HepG2 (cell line): Measurements from ENCODE around the gene AZU1. TPM values are rescaled to one million over a fixed set of nuclear protein-coding genes. Genes with fewer than 3 reads are reported as not detected.

Experiments used
- ATAC-seq: fragments of 200-7000 bp; cut with Tn5 transposase; 3 replicates; pipeline ENCODE4 v1.9.1; 2020; ENCODE audit warnings: mild to moderate bottlenecking, moderate library complexity
- BruUV-seq: library from RNA; stranded (reverse); fragments of 400-500 nt; replicated peaks from 2 replicates; lab custom pipeline; 2021; lab: Mats Ljungman, UMichigan
- CTCF ChIA-PET: fragments of 300-600 bp; formaldehyde crosslinking; extraction: SDS; loops from one replicate; lab custom pipeline; 2021; ENCODE audit warnings: low total read pairs, inconsistent platforms, low intra/inter-chr PET ratio; lab: Yijun Ruan, JAX
- POLR2A ChIA-PET: fragments of 350-600 bp; sonication (Branson Sonifier 250); formaldehyde crosslinking; loops from one replicate; lab custom pipeline; 2020; ENCODE audit warnings: antibody characterized with exemption, inconsistent platforms; lab: Yijun Ruan, JAX
- DNase-seq: peaks from one replicate; pipeline ENCODE4 v3.0.0-alpha.2; 2015; ENCODE audit warnings: low spot score
- FAIRE-seq: peaks from 3 replicates; lab custom pipeline; 2011; peaks lifted over from hg19 to GRCh38; lab: Jason Lieb, UNC
- H2AFZ ChIP-seq: one replicate; pipeline ENCODE4 v1.6.1; 2011; ENCODE audit warnings: low read length, inconsistent platforms
- H3K27ac ChIP-seq: fragments of 300-600 bp; 3 replicates; pipeline ENCODE4 v1.8.0; 2011; ENCODE audit warnings: mixed run types, mild to moderate bottlenecking, mixed read lengths, low read length, inconsistent platforms; ENCODE audit not compliant: insufficient read depth; ENCODE audit errors: extremely low read length
- H3K27me3 ChIP-seq, 2 experiments: fragments of 200-600 bp in 1 of 2; 2 replicates in 1 of 2; 3 replicates in 1 of 2; pipeline versions ENCODE4 v1.6.0 to v1.8.0; 2011; ENCODE audit warnings: low read length in 2 of 2, mild to moderate bottlenecking in 2 of 2, moderate library complexity in 2 of 2, inconsistent platforms in 1 of 2; ENCODE audit not compliant: insufficient read depth in 2 of 2, control insufficient read depth in 1 of 2
- H3K36me3 ChIP-seq, 2 experiments: fragments of 200-600 bp in 1 of 2; replicated peaks in 1 of 2; 2 replicates in 1 of 2; 3 replicates in 1 of 2; pipeline versions ENCODE4 v1.5.1 to v1.8.0; 2011; ENCODE audit warnings: low read length in 2 of 2, inconsistent platforms in 1 of 2; ENCODE audit not compliant: insufficient read depth in 2 of 2, control insufficient read depth in 1 of 2
- H3K4me1 ChIP-seq: 2 replicates; pipeline ENCODE4 v1.5.1; 2012; ENCODE audit warnings: low read length, inconsistent platforms; ENCODE audit not compliant: insufficient read depth
- H3K4me2 ChIP-seq: 2 replicates; pipeline ENCODE4 v1.6.0; 2011; ENCODE audit warnings: low read depth, low read length, inconsistent platforms
- H3K4me3 ChIP-seq, 3 experiments: fragments of 200-600 bp in 1 of 3; sonication (generic), shearing (Covaris generic) in 1 of 3; replicated peaks in 1 of 3; 2 replicates each; pipeline ENCODE4 v1.5.1; 2011 to 2016; ENCODE audit warnings: low read length in 3 of 3, inconsistent platforms in 2 of 3, low read depth in 2 of 3, mild to moderate bottlenecking in 2 of 3, control low read depth in 1 of 3, mixed read lengths in 1 of 3; ENCODE audit not compliant: insufficient read depth in 1 of 3
- H3K79me2 ChIP-seq: one replicate; pipeline ENCODE4 v1.6.1; 2011; ENCODE audit warnings: low read length, inconsistent platforms; ENCODE audit not compliant: insufficient read depth
- H3K9ac ChIP-seq: 2 replicates; pipeline ENCODE4 v1.6.0; 2011; ENCODE audit warnings: mild to moderate bottlenecking, low read depth, low read length, inconsistent platforms; ENCODE audit not compliant: insufficient read depth
- H3K9me3 ChIP-seq: 2 replicates; pipeline ENCODE4 v1.5.1; 2012; ENCODE audit warnings: mild to moderate bottlenecking, low read length
- H4K20me1 ChIP-seq: 2 replicates; pipeline ENCODE4 v1.6.0; 2011; ENCODE audit warnings: inconsistent platforms, mild to moderate bottlenecking, low read length, moderate library complexity; ENCODE audit not compliant: insufficient read depth
- ARID3A ChIP-seq: IDR thresholded peaks from 2 replicates; pipeline ENCODE4 v1.6.1; 2012; ENCODE audit warnings: low read depth, low read length, improper control_type of control experiment
- MAZ ChIP-seq, 2 experiments: sonication (generic) in 1 of 2; formaldehyde crosslinking in 1 of 2; IDR thresholded peaks; 2 replicates each; pipeline versions ENCODE4 v1.5.0 to v1.6.1; 2012 to 2020; ENCODE audit warnings: low read depth in 2 of 2, mild to moderate bottlenecking in 2 of 2, borderline replicate concordance in 1 of 2, improper control_type of control experiment in 1 of 2, low read length in 1 of 2, missing genetic modification reagents in 1 of 2, moderate library complexity in 1 of 2
- ZBTB2 ChIP-seq: sonication (generic); formaldehyde crosslinking; IDR thresholded peaks from 2 replicates; pipeline ENCODE4 v1.8.0; 2022; ENCODE audit warnings: low read depth, missing genetic modification reagents
- ZNF629 ChIP-seq: sonication (generic); formaldehyde crosslinking; conservative IDR thresholded peaks from 2 replicates; pipeline ENCODE4 v1.5.0; 2020; ENCODE audit warnings: missing genetic modification reagents
- WGBS: methylation state at CpG from one replicate; pipeline ENCODE4 v1.1.6; 2017; ENCODE audit warnings: low lambda C conversion rate; 5-methylcytosine and 5-hydroxymethylcytosine counted together
- in situ Hi-C: cut with HindIII; loops from 2 replicates; pipeline ENCODE4 v1.10.0; 2017; ENCODE audit warnings: low pct_unique_long_range_greater_than_20kb; ENCODE audit not compliant: extremely low pct_ligation_motif_present
- intact Hi-C: fragments of 100-400 bp; cut with micrococcal nuclease; formaldehyde crosslinking; loops from one replicate; pipeline ENCODE4 v1.10.0; 2022; ENCODE audit not compliant: unreplicated experiment
- polyA plus RNA-seq, 8 experiments: library from polyadenylated mRNA; depleted of rRNA in 3 of 8; stranded (reverse) in 7 of 8; unstranded in 1 of 8; fragments of >200 nt; fragmentation: Illumina TruSeq in 4 of 8; extraction: Trizol in 4 of 8; gene quantifications; 2 replicates each; pipeline versions ENCODE4 v1.2.1 to v1.2.3, GENCODE V29; 2011 to 2016; ENCODE audit warnings: low read depth in 4 of 8, missing spikeins in 1 of 8, mixed read lengths in 1 of 8; ENCODE audit not compliant: insufficient read depth in 1 of 8
- total RNA-seq, 5 experiments: library from RNA; depleted of rRNA; stranded (reverse); fragments of >200 nt; fragmentation: Illumina TruSeq; extraction: Trizol; gene quantifications; 2 replicates each; pipeline ENCODE4 v1.2.3, GENCODE V29; 2016; ENCODE audit warnings: low read depth in 1 of 5

Gene AZU1
- total and polyA plus RNA-seq, 2 of the 13 experiments (the other 11 are each of a cell fraction or from before 2014, with no cell fraction given) = not detected

- TF ChIP-seq ARID3A = no peak
- no peak for TF ChIP-seq ZBTB2 (CRISPR knock-in tag)
Measured at GRCh38 chr19:845707-846521, 18.3 kb downstream of the AZU1 start (continued).

GRCh38 chr19:848386-848921 lies 20.8 kb downstream of the AZU1 start:
- Histone ChIP-seq H3K4me1 (peaks cover 26% of the 10 kb centered on the region; the same call in 1 of the 2 replicates), H3K4me2 (no peak overlapping the region), H4K20me1 (no peaks in the 10 kb centered on the region), H3K36me3 (no peaks in the 10 kb centered on the region), H3K27ac (no peak overlapping the region), H3K9ac (no peak overlapping the region), H2AFZ (no peak overlapping the region), H3K4me3 (no peak overlapping the region), H3K79me2 (no peaks in the 10 kb centered on the region), H3K9me3 (no peaks in the 10 kb centered on the region), H3K27me3 (peaks cover 16 to 64% of the 10 kb centered on the region in 2 experiments)
- ATAC-seq = no peak
- ChIA-PET POLR2A (no interaction called here), CTCF (no interaction called here)
- no peak for DNase-seq
- BruUV-seq = no TSS peak
- FAIRE-seq = no peak
- in situ Hi-C loops = no loop called here
- intact Hi-C loops = no loop called here
- no peak for TF ChIP-seq MAZ (IDR thresholded peaks at IDR 0.05; ENCODE audit: borderline replicate concordance, low read depth, low read length)
- no peak for TF ChIP-seq MAZ (CRISPR knock-in tag; IDR thresholded peaks at IDR 0.05; ENCODE audit: low read depth)
- peak; percentile 63 for TF ChIP-seq ZNF629
- WGBS = 5% methylated on average over 7 of the region's 12 CpGs
